Endothelial cell of umbilical vein (primary cell): ENCODE data around the gene G3BP1.

Experiments used
- CTCF ChIP-seq, 2 donors: IDR thresholded peaks; 1 replicate in 1 of 2; 2 replicates in 1 of 2; pipeline ENCODE4 v1.5.1; 2011; ENCODE audit warnings: low read length in 2 of 2, mild to moderate bottlenecking in 2 of 2, moderate library complexity in 2 of 2, control low read depth in 1 of 2, inconsistent platforms in 1 of 2, low read depth in 1 of 2; ENCODE audit not compliant: insufficient read depth in 1 of 2; ENCODE audit errors: extremely low read depth in 1 of 2
- EZH2 ChIP-seq: IDR thresholded peaks from 2 replicates; pipeline ENCODE4 v1.6.1; 2012; ENCODE audit warnings: borderline replicate concordance, low read depth, mild to moderate bottlenecking, moderate library complexity, low read length, inconsistent platforms; ENCODE audit not compliant: severe bottlenecking
- FOS ChIP-seq: IDR thresholded peaks from 2 replicates; pipeline ENCODE4 v1.6.1; 2011; ENCODE audit warnings: mild to moderate bottlenecking, low read length, moderate library complexity, borderline replicate concordance; ENCODE audit not compliant: insufficient read depth
- JUN ChIP-seq: IDR thresholded peaks from 2 replicates; pipeline ENCODE4 v1.6.1; 2011; ENCODE audit warnings: borderline replicate concordance, low read depth; ENCODE audit not compliant: insufficient read length, insufficient read depth
- POLR2A ChIP-seq: IDR thresholded peaks from 2 replicates; pipeline ENCODE4 v1.6.1; 2012; ENCODE audit warnings: low read depth, mild to moderate bottlenecking, control low read depth, low read length
- TF ChIP-seq, protein P1 (sequence below): IDR thresholded peaks from 2 replicates; pipeline ENCODE4 v1.6.1; 2011; ENCODE audit not compliant: insufficient read depth, insufficient read length

DNA sequence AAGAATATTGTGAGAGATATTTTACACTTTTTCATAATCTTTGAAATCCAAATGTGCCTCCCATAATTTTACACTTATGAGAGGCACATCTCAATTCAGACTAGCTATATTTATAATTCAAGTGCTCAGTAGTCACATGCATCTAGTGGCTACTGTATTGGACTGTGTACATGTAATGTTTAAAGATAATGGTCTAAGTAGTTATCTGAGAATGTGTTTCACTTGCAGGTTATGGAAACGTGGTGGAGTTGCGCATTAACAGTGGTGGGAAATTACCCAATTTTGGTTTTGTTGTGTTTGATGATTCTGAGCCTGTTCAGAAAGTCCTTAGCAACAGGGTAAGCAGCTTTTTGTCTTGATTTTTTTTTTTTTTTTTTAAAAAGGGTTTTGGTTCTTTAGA, 28.8 kb downstream of the G3BP1 start:
- TF ChIP-seq, protein P1, sequence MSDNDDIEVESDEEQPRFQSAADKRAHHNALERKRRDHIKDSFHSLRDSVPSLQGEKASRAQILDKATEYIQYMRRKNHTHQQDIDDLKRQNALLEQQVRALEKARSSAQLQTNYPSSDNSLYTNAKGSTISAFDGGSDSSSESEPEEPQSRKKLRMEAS = no peak
- TF ChIP-seq CTCF (IDR thresholded peaks at IDR 0.05; ENCODE audit: extremely low read depth in 1 of 2, insufficient read depth in 1 of 2, low read depth in 1 of 2, low read length in 2 of 2) (no peak), EZH2 (no peak), POLR2A (no peak), FOS (no peak), JUN (no peak)
